Glutamatergic neuron (in vitro differentiated cells): Measurements from ENCODE around the gene CCDC9B. TPM values are rescaled to one million over a fixed set of nuclear protein-coding genes. Genes with fewer than 3 reads are reported as not detected.

Experiments
- DNase-seq: peaks from one replicate; pipeline ENCODE4 v3.0.0; 2022
- H3K27ac Mint-ChIP-seq: one replicate; pipeline ENCODE4 v1.8.0; 2020; ENCODE audit warnings: mild to moderate bottlenecking, mixed read lengths, inconsistent platforms; ENCODE audit not compliant: unreplicated experiment
- H3K27me3 Mint-ChIP-seq: one replicate; pipeline ENCODE4 v1.8.0; 2020; ENCODE audit warnings: mild to moderate bottlenecking, moderate library complexity, mixed read lengths, inconsistent platforms; ENCODE audit not compliant: unreplicated experiment
- H3K36me3 Mint-ChIP-seq: one replicate; pipeline ENCODE4 v1.8.0; 2020; ENCODE audit warnings: mild to moderate bottlenecking, mixed read lengths, inconsistent platforms; ENCODE audit not compliant: unreplicated experiment
- H3K4me1 Mint-ChIP-seq: one replicate; pipeline ENCODE4 v1.8.0; 2020; ENCODE audit warnings: mild to moderate bottlenecking, low read depth, mixed read lengths, inconsistent platforms; ENCODE audit not compliant: unreplicated experiment
- H3K4me3 Mint-ChIP-seq: one replicate; pipeline ENCODE4 v1.8.0; 2020; ENCODE audit warnings: mild to moderate bottlenecking, mixed read lengths, inconsistent platforms; ENCODE audit not compliant: unreplicated experiment
- H3K9me3 Mint-ChIP-seq: one replicate; pipeline ENCODE4 v1.8.0; 2020; ENCODE audit warnings: mild to moderate bottlenecking, moderate library complexity, mixed read lengths, inconsistent platforms; ENCODE audit not compliant: unreplicated experiment
- CTCF ChIP-seq: fragments of 200-600 bp; sonication (generic); IDR thresholded peaks from one replicate; pipeline ENCODE4 v1.5.0; 2021; ENCODE audit not compliant: partially characterized antibody, unreplicated experiment
- total RNA-seq: library from RNA; stranded (reverse); fragmentation: NEBNext Ultra II Directional; extraction: Animal tissue kit (Norgen Biotek cat#: 25700); gene quantifications from one replicate; pipeline ENCODE4 v1.2.1, GENCODE V29; 2021; ENCODE audit not compliant: unreplicated experiment

Gene CCDC9B
- total RNA-seq, 1 donor from 2014 or later: 0.49 TPM

GRCh38 chr15:40345867-40346578 lies 5.3 kb upstream of the CCDC9B start:
- Mint-ChIP-seq H3K27ac (no peak overlapping the region), H3K27me3 (peaks cover 9% of the 10 kb centered on the region), H3K9me3 (peaks cover 1% of the 10 kb centered on the region), H3K4me3 (no peak overlapping the region), H3K36me3 (no peaks in the 10 kb centered on the region), H3K4me1 (peaks cover 10% of the 10 kb centered on the region)
- no peak for DNase-seq
- no peak for TF ChIP-seq CTCF

- peaks cover 1% of the 10 kb centered on the region for H3K9me3 Mint-ChIP-seq
- H3K4me3 Mint-ChIP-seq: no peak overlapping the region
- no peaks in the 10 kb centered on the region for H3K36me3 Mint-ChIP-seq
- peaks cover 9% of the 10 kb centered on the region for H3K27me3 Mint-ChIP-seq
- DNase-seq: no peak
- peaks cover 9% of the 10 kb centered on the region for H3K4me1 Mint-ChIP-seq
- no peak overlapping the region for H3K27ac Mint-ChIP-seq
- TF ChIP-seq CTCF: no peak
Measured at GRCh38 chr15:40345225-40345866, 4.6 kb upstream of the CCDC9B start.

GRCh38 chr15:40344631-40345120 lies 3.9 kb upstream of the CCDC9B start:
- DNase-seq: peak; percentile 73
- Mint-ChIP-seq H3K27ac (no peak overlapping the region), H3K9me3 (peaks cover 1% of the 10 kb centered on the region), H3K4me1 (peaks cover 11% of the 10 kb centered on the region), H3K36me3 (no peaks in the 10 kb centered on the region), H3K27me3 (peaks cover 9% of the 10 kb centered on the region), H3K4me3 (no peak overlapping the region)
- TF ChIP-seq CTCF: peak; percentile 67

- no peak for TF ChIP-seq CTCF
- no peak for DNase-seq
- no peaks in the 10 kb centered on the region for H3K36me3 Mint-ChIP-seq
- no peak overlapping the region for H3K4me3 Mint-ChIP-seq
- peaks cover 1% of the 10 kb centered on the region for H3K9me3 Mint-ChIP-seq
- peak overlapping the region; percentile 33 for H3K27ac Mint-ChIP-seq
- H3K4me1 Mint-ChIP-seq: peaks cover 11% of the 10 kb centered on the region
- H3K27me3 Mint-ChIP-seq: peaks cover 9% of the 10 kb centered on the region
Measured at GRCh38 chr15:40344217-40344616, 3.5 kb upstream of the CCDC9B start.

- peak overlapping the region; percentile 10 for H3K4me3 Mint-ChIP-seq
- no peak overlapping the region for H3K27ac Mint-ChIP-seq
- no peaks in the 10 kb centered on the region for H3K36me3 Mint-ChIP-seq
- no peak for DNase-seq
- no peaks in the 10 kb centered on the region for H3K9me3 Mint-ChIP-seq
- TF ChIP-seq CTCF: no peak
- H3K4me1 Mint-ChIP-seq: peaks cover 11% of the 10 kb centered on the region
- peaks cover 9% of the 10 kb centered on the region for H3K27me3 Mint-ChIP-seq
Measured at GRCh38 chr15:40343512-40343911, 2.8 kb upstream of the CCDC9B start.
